Measurements from ENCODE around the gene ABCA3. TPM values are rescaled to one million over a fixed set of nuclear protein-coding genes. Genes with fewer than 3 reads are reported as not detected.

Gene ABCA3
- total RNA-seq, 2 experiments from 2014 or later = 2.9 to 3.6 TPM

DNA sequence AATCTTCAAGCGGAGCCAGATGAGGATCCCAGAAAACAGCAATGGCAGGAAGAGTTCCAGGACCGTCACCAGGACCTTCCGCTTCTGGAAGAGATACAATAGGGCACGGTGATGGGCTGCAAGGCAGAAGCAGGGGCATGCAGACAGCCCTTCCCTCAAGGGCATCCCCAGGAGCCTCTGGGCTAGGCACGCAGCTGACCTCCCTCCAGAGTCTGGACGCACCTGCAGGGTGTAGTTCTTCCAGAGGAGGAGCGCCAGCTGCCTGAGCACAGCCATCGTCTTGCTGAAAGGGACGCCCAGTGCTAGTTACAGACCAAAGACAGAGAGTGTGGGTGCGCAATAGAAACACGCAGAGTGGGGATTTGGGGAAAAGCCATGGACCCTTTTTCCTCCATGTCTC, 14.3 kb downstream of the ABCA3 start:
- Mint-ChIP-seq H3K4me3 (no peak overlapping the region), H3K4me1 (ENCODE audit: low read depth) (no peaks in the 10 kb centered on the region), H3K27me3 (peaks cover 5% of the 10 kb centered on the region), H3K36me3 (ENCODE audit: low read depth) (no peaks in the 10 kb centered on the region), H3K27ac (no peak overlapping the region), H3K9me3 (no peaks in the 10 kb centered on the region)
- TF ChIP-seq CTCF (IDR thresholded peaks at IDR 0.05) = no peak
- intact Hi-C loops (cut with micrococcal nuclease) = no loop called here
- CTCF ChIA-PET = no interaction called here
- no peak for ATAC-seq
- DNase-seq = no peak
- POLR2A ChIA-PET = no interaction called here

GRCh38 chr16:2325791-2326190, 14.7 kb downstream of the ABCA3 start:
- intact Hi-C loops (cut with micrococcal nuclease) = no loop called here
- DNase-seq (no peak), ATAC-seq (no peak)
- ChIA-PET POLR2A (no interaction called here), CTCF (no interaction called here)
- Mint-ChIP-seq H3K4me1 (ENCODE audit: low read depth) (no peaks in the 10 kb centered on the region), H3K27me3 (peaks cover 2% of the 10 kb centered on the region), H3K4me3 (no peak overlapping the region), H3K27ac (no peak overlapping the region), H3K9me3 (no peaks in the 10 kb centered on the region), H3K36me3 (ENCODE audit: low read depth) (no peaks in the 10 kb centered on the region)
- no peak for TF ChIP-seq CTCF (IDR thresholded peaks at IDR 0.05)

GRCh38 chr16:2325181-2325580, 15.3 kb downstream of the ABCA3 start:
- no peaks in the 10 kb centered on the region for H3K36me3 Mint-ChIP-seq (ENCODE audit: low read depth)
- ChIA-PET POLR2A (interaction anchor here (0.7 kb wide), 1 partner anchor 403 kb away, joined by 3 read pairs; no protein-coding TSS in a partner anchor), CTCF (interaction anchor here (1.2 kb wide), 1 partner anchor 15 kb away, joined by 3 read pairs; the partner anchor contains the start of gene ABCA3)
- H3K27me3 Mint-ChIP-seq = peaks cover 2% of the 10 kb centered on the region
- no peak overlapping the region for H3K27ac Mint-ChIP-seq
- H3K9me3 Mint-ChIP-seq = no peaks in the 10 kb centered on the region
- intact Hi-C loops (cut with micrococcal nuclease) = no loop called here
- DNase-seq (no peak), ATAC-seq (no peak)
- no peak for TF ChIP-seq CTCF (IDR thresholded peaks at IDR 0.05)
- H3K4me1 Mint-ChIP-seq (ENCODE audit: low read depth) = no peaks in the 10 kb centered on the region
- no peak overlapping the region for H3K4me3 Mint-ChIP-seq

- ChIA-PET CTCF (interaction anchor here (1.2 kb wide), 1 partner anchor 16 kb away, joined by 3 read pairs; the partner anchor contains the start of gene ABCA3), POLR2A (no interaction called here)
- Mint-ChIP-seq H3K36me3 (ENCODE audit: low read depth) (no peaks in the 10 kb centered on the region), H3K4me1 (ENCODE audit: low read depth) (no peaks in the 10 kb centered on the region), H3K4me3 (no peak overlapping the region), H3K27ac (no peak overlapping the region), H3K27me3 (peaks cover 2% of the 10 kb centered on the region), H3K9me3 (no peaks in the 10 kb centered on the region)
- ATAC-seq (no peak), DNase-seq (no peak)
- no peak for TF ChIP-seq CTCF (IDR thresholded peaks at IDR 0.05)
- intact Hi-C loops (cut with micrococcal nuclease) = no loop called here
Measured at GRCh38 chr16:2324296-2324859, 16.1 kb downstream of the ABCA3 start.

DNA sequence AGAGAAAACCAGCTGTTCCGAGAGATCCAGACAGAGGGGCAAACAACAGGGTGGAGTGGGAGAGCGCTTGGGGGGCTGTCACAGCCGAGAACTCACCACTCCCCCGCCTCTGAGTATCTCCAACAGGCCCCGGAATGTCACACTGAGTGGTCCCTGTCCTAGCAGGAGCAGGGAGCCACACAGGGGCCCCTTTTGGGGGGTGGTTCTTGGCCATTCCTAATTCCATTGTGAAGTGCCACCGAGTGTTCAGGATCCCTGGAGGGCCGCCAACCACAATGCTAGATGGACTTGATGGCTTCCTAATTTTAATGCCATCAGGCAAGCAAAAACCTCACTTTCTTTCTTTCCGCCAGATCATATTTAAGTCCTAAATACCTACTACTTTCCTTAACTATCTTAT, 16.8 kb downstream of the ABCA3 start:
- ATAC-seq = no peak
- no peak overlapping the region for H3K4me3 Mint-ChIP-seq
- POLR2A ChIA-PET = no interaction called here
- TF ChIP-seq CTCF (IDR thresholded peaks at IDR 0.05) = no peak
- no peaks in the 10 kb centered on the region for H3K9me3 Mint-ChIP-seq
- no peaks in the 10 kb centered on the region for H3K36me3 Mint-ChIP-seq (ENCODE audit: low read depth)
- CTCF ChIA-PET = interaction anchor here (1.2 kb wide), 1 partner anchor 17 kb away, joined by 3 read pairs; the partner anchor contains the start of gene ABCA3
- H3K27me3 Mint-ChIP-seq = peaks cover 2% of the 10 kb centered on the region
- no peak overlapping the region for H3K27ac Mint-ChIP-seq
- intact Hi-C loops (cut with micrococcal nuclease) = no loop called here
- no peaks in the 10 kb centered on the region for H3K4me1 Mint-ChIP-seq (ENCODE audit: low read depth)
- no peak for DNase-seq
